SK-N-DZ (cell line): ENCODE results near the gene RNF115. TPM values are rescaled to one million over a fixed set of nuclear protein-coding genes. Genes with fewer than 3 reads are reported as not detected.
"Not testable (repeated sequence)": the region's sequence is repeated elsewhere in the genome, so short reads cannot be mapped to it uniquely, and the experiment has no call there.

Source experiments
- DNase-seq: peaks from one replicate; pipeline ENCODE4 v3.0.0-alpha.2; 2015; ENCODE audit warnings: low spot score
- polyA plus RNA-seq, 2 experiments: library from polyadenylated mRNA; depleted of rRNA; stranded (reverse); fragments of >200 nt; gene quantifications; 2 replicates each; pipeline ENCODE4 v1.2.3, GENCODE V29; 2014

The RNF115 gene
- polyA plus RNA-seq (2014; cell fraction: cytosol; rRNA removed): 11.5 and 11.7 TPM in 2 replicates
- polyA plus RNA-seq (2014; cell fraction: nucleus; rRNA removed): 15.8 and 17.8 TPM in 2 replicates

DNA sequence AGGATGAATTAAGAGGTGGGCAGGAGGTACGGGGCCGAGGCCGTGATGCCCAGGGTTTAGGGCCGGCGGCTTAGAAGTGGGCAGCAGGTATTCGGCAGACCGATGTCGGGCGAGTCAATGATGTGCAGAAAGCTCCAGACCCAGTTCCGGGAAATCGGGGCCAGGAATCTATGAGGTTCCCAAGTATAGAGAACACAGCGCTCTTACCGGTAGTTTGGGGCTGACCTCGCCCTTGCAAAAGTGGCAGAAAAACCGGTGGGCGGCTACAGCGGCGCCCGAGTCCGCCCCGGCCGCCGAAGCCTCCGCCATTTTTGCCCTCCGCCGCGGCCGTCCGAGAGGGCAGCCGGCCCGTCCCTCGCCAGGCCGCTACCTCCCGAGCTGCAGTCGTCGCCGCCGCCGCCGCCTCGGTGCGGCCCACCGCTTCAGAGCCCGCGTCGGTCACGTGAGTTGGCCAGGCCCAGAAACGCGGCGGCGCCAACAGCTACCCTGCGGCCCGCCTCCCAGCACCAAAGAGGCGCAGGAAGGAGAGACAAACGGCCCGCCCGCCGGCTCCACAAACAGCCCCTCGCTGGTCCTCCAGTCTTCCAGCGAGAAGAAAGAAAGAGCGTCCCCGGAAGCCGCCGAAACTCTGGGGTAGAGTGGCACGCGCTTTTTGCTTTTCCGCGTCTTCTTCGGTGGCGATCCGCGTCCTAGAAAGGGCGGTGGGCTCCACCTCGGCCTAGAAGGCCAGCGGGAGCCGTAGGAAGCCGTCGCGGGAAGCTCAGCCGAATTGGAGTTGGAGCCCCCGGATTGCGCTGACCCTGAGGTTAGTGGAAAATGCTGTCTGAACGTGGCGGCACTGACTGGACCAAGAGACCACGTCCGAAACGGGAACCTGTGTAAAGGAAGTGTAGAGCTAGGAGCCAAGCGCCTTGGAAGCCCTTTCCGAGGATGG, at the start of gene RNF115, which contains the start of gene POLR3C:
Gene RNF115 (minus strand): TSS at position 531 of the 934 bp plus-strand sequence. CDS start 222 bp downstream, at position 309.
Gene POLR3C (plus strand): TSS at position 636 of the 934 bp plus-strand sequence. CDS start 1,577 bp downstream, outside the sequence.
- DNase-seq: peak; percentile 96

DNA sequence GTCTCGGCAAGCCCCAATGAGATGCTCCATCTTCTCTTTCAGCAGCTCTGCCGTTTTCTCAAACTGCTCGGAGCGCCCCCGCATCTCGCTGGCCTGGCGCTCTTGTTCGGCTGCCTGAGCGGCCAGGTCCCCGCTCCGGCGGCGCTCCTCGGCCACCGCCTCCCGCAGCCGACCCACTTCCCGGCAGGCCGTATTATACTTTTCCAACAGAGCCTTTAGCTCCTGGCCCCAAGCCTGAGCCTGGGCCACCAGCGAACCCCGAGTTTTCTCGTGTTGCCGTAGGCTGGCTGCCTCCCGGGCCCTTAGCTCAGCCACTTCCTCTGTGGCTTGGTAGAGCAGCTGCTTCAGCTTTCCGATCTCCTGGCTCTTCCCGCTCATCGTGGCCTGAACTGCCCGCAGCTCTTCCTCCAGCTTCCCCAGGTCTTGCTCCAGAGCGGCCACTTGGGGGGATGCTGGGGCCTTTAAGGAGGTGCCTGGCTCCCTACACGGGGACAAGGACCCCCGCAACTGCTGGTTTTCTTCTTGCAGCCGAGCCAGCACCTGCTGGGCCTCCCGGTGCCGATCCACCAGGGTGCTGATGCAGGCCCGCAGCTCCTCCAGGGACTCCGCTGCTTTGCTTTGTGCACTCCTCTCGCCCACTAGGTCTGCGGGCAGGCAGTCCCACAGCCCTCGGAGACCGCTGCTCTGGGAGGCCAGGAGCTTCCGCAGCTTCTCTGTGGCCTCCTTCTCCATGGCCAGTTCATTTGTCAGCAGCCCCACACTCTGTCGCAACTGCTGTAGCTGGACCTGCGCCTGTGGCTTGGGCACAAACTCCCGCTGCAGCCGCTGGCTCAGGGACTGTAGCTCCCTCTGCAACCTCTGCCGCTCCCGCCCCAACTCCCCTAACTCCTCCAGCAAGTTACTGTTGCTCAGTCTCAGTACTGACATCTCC, 48.4 kb upstream of the RNF115 start:
- DNase-seq: peak; percentile 80

DNA sequence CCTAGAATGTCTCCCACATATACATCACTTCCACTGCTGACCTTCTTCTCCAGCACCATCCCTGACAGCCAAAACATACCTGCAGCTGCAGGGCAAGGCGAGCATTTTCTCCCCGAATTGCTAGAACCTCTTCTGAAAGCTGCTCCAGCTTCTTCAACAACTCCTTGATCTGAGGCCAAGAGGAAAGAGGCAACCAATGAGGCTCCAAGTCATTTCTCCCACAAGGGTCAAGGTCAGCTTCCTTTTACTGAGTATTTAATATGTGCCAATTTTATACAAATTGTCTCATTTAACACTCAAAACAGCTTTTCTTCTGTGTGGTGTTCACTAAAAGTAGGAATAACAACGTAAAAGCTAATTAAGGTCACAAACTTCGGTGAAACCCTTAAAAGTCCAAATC, 44.3 kb upstream of the RNF115 start:
- no peak for DNase-seq

DNA sequence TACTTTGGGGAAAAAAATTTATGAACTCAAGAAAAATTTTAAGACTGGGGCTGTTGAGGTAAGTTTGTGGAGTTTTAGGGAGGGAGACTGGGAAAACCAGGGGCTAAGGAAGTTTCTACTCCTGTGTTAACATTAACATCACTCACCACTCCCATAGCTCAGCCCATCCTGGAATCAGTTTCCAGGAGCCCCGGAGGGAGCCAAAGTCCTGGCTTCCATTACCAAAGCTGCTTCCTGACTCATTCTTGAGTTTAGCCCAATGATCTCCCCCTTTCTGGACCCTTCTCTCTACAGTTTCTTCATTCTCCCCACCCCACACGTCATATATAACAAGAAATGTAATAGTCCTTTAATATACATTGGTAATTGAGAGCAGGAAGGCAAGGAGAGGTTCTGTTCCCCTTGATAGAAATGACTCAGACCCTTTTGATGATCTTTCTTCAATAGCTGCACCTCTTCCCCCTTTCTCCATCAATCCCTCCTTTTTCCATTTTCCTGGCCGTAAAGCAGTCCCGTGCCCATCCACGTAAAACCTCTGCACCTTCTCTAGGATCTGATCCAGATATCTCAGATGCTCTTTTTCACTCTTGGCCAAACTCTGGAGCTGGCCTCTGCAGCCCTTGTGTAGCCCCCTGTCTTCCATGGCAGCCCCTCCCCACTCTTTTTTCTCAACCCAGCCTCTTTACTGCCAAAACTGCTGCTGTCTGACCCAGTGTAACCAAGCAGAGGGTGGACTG, 39.6 kb upstream of the RNF115 start:
- DNase-seq: no peak

DNA sequence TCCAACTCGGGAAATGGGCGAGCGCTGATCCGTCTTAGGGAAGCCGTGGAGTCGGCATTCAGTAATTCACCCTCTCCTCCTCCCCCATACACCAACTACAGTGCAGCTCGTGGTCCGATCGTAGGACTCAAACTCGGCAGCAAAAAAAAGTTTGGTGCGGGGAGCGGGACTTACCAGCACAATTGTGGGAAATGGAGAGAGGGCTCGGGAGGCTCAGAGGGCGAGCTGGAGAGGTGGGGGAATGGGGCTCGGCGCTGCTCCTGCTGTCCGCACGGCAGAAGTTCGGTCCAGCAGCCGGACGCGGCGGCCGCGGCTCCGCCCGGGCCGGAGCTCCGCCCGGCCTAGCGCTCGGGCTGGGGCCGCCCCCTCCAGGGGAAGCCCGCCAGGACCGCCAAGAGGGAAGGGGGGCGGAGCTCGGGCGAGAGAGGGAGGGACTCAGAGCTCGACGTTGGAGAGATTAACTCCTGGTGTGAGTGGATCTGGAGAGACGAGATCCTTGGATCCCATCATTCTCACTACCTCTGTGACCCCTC, 35.7 kb upstream of the RNF115 start:
- DNase-seq: peak; percentile 86

GRCh38 chr1:145858901-145859490, 35.1 kb upstream of the RNF115 start, which contains the start of gene PIAS3:
TSS of gene PIAS3 (minus strand) at chr1:145859081. CDS start at chr1:145858990, 91 bp downstream.
- peak; percentile 94 for DNase-seq

DNA sequence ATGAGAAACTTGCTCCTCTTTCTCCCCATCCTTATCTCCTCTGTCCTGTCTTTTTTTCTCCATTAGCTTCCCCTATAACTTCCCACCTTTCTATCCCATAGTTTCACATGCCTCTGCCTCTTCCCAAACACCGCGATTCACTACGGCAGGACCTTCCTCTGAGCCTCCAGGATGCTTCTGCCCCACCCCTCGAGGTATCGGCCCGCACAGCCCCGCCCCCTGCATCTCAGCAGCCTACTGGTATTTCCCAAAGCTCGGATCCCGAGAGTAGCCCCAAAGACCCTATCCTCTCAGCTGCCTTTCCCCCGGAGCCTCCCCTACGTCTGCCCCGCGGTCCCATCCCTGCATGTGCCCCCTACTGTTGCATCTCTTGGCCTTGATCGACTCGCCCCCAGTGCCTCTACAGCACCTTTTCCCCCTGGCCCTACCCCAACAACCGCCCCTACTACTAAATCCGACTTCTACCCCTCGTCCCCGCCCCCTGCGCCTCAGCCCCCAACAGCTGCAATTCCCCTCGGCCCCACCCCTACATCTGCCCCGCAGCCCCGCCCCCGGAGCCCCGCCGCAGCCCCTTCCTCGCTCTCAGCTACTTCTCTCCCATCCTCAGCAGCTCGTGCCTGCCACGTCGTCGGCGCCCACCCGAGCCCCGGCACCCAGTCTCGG, 34.5 kb upstream of the RNF115 start:
- DNase-seq: peak; percentile 76

- DNase-seq: no peak
These were observed 33.3 kb upstream of the RNF115 start for GRCh38 chr1:145857170-145857569.

- no peak for DNase-seq
These were observed 31.6 kb upstream of the RNF115 start for GRCh38 chr1:145855426-145855948.

GRCh38 chr1:145849356-145850160, 25.7 kb upstream of the RNF115 start:
- no peak for DNase-seq

- no peak for DNase-seq
These were observed 23.9 kb upstream of the RNF115 start for GRCh38 chr1:145847827-145848226.

- peak; percentile 60 for DNase-seq
These were observed 22.3 kb upstream of the RNF115 start for GRCh38 chr1:145846201-145846612.

DNA sequence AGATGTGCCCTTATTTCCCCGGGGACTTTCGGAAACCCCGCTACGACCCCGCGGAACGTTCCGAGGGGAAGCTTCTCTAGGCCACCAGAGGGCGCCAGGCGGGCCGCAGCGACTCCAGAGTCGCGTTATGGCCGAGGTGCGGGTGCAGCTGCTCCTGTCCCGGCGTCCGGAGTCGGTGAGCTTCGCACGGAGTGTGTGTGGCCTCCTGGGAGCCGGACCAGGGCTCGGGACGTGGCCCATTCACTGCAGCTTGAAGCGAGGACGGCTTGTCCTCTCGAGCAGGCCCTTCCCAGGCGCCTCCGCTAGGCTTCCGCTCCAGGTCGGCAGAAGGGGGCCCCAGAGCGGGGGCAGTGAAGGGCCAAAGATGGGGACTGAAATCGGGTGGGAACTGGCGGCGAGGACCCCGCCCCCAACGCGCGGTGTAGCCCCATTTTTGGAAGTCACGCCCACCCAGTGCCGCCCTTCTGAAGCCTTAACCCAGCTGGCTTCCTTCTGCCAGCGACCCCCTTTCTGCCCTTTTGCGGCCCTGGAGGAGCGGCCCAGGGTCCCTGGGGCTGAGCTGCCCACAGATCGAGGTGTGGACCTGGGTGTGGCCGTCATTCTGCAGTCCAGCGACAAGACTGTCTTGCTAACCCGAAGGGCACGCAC, 21.7 kb upstream of the RNF115 start, which contains the start of gene NUDT17:
Gene NUDT17 (plus strand): TSS at position 117 of the 648 bp plus-strand sequence. CDS start 11 bp downstream, at position 128.
- DNase-seq: peak; percentile 84

- DNase-seq: no peak
These were observed 21.2 kb upstream of the RNF115 start for GRCh38 chr1:145845144-145845513.

DNA sequence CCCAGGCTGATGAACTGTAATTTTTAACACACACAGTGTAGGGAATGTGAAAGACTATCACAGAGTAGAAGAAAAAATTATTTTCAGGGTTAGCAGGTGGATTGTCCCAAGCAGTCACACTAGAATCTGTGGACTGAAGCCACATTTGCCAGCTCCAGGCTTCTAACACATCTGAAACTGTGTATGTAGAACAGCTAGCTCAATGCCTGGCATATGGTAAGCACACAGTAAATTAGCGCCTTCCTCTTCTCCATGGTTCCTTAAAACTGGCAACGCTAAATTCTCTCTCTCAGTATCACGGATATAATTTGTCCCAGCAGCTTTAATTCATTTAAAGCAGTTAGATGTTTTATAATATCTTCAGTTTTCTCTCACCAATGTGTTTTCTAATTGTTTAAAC, 19.1 kb upstream of the RNF115 start:
- no peak for DNase-seq

DNA sequence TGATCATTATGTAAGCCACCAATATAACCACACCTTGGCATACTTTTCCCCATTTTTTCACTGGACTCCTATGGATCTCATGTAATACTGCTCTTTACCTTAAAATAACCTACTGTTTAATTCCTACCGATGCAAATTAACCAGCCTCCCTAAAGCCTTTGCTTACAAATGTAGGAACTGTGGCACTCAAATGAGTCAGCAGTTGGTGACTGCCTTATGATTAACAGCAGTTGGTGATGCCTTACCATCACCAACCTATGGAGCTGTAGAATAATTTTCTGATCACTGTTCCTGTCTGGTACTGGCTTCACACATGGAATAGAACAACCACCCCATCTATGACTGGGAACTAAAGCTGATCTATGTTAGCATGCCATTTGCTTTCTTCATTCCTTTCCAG, 13.8 kb upstream of the RNF115 start:
- no peak for DNase-seq

DNA sequence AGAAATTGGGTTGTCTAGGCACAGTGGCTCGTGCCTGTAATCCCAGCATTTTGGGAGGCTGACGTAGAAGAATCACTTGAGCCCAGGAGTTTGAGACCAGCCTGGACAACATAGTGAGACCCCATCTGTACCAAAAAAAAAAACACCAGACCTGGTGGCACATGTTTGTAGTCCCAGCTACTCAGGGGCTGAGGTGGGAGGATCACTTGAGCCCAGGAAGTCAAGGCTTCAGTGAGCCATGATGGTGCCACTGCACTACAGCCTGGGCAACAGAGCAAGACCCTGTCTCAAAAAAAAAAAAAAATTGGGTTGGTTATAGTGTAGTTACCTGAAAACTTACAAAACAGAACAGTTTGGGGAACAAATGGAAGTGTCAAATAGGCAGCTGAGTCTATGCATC, 6.9 kb upstream of the RNF115 start:
- not testable (repeated sequence) for DNase-seq
